TTC549 (cell line): ENCODE data around the gene TMUB1.

ENCODE experiments used
- FAIRE-seq: peaks from 2 replicates; lab custom pipeline; 2012; peaks lifted over from hg19 to GRCh38; lab: Jason Lieb, UNC

The TMUB1 gene

DNA sequence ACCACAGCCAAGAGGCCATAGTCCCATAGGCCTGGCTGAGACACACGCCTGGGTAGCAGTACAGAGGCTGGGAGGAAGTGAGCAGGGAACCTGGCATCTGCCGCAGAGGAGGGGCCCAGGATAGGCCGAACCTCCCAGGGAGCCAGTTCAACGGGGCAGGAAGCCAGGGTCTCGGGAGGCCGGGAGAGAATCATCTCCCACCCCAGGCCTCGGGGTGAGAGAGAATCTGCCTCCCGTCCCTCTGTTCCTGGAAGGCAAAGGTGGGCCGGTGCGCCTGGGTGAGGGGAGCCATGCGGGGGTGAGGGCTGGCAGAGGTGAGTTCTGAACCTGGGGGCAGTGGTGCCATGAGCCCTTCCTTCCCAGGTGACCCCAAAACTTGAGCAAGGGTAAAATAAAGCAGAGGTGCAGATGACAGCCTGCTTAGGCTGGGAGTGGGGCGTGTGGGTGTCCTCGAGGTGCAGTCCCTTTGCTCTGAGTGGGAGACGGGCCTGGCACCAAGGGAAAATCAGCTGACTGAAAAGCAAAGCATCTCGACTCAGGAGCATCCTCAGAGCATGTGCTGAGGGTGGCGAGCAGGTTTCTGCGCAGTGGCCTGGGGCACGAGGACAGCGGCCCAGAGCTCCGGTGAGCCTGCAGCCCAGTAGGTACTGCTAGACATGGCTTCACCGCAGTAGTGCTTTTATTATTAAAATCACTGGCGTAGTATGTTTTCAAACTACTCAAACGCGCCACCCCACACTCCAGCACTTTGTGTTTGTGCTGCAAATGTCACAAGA is 18.5 kb upstream of the TMUB1 start:
- no peak for FAIRE-seq

- FAIRE-seq = no peak
These were observed 17.6 kb upstream of the TMUB1 start for GRCh38 chr7:151100921-151101320.

DNA sequence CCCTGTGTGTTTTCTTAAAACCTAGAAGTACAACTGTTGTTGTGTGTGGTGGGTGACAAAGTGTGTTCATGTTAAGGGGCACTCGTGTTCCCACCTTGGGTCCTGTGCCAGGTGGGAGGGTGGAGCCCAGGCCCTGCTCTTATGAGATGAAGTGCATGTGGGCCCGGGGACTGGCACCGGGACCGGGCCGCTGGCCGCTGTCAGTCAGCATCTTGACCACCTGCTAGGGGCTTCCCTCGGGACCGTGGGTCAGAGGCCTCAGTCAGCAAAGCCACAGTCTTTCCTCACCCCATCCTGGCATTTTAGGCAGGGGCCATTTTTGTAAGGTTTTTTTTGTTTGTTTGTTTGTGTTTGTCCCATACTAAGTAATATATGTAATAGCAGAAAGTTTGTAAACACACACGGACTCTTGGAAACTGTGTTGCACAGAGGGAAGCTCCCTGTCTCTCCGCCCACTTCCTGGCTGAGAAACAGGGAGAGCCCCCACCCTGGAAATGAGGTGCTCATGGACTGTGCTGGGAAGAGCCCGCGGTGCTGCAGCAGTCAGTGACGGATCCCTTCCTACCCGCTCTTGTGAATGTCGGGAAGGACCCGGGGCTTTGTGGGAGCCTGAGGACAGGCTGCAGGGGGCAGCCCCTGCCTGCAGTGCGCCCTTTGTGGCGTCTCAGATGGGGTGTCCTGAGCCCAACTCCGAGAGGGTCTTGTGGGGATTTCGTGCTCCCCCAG is 16.4 kb upstream of the TMUB1 start:
- FAIRE-seq = no peak

GRCh38 chr7:151095828-151096475 is 12.7 kb upstream of the TMUB1 start:
- no peak for FAIRE-seq

DNA sequence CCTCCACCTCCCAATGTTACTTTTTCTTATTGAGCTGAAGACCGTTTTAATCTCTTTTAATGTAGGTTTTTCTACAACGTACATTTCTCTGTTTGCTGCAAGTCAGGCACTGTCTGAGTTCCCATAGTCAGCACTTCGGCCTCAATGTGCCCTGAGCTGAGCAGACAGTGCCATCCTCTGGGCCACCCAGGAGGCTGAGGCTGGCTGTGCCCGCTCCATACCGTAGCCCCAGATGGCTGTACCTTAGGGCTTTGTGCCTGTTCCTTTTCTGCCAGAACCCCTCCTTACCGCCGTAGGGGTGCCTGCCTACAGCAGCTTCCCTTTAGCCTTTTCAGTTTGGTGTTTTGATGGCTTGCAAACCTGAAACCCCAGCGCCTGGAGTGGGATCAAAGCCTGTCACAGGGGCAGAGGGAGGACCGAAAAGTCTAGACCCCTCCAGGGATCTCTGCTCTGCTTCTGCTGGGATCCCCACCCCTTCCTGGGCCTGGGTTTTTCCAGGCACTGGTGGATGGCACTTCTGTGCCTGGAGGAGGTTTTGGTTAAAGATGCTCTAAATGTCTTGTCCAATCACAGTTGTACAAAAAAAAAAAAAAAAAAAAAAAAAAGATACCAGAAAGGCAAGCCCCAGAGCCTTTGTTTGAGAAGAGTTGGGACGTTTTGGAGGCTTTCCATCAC is 12.0 kb upstream of the TMUB1 start:
- FAIRE-seq = no peak

DNA sequence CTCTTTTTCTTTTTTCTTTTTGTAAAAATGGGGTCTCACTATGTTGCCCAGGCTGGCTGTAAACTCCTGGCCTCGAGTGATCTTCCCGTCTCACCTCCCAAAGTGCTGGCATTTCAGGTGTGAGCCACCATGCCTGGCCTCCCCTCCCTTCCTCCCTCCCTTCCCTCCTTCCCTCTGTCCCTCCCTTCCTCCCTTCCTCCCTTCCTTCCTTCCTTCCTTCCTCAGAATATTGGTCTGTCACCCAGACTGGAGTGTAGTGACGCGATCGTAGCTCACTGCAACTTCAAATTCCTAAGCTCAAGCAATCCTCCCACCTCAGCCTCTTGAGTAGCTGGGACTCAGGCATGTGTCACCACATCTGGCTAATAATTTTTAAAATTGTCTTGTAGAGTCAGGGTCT is 11.4 kb upstream of the TMUB1 start:
- no peak for FAIRE-seq

DNA sequence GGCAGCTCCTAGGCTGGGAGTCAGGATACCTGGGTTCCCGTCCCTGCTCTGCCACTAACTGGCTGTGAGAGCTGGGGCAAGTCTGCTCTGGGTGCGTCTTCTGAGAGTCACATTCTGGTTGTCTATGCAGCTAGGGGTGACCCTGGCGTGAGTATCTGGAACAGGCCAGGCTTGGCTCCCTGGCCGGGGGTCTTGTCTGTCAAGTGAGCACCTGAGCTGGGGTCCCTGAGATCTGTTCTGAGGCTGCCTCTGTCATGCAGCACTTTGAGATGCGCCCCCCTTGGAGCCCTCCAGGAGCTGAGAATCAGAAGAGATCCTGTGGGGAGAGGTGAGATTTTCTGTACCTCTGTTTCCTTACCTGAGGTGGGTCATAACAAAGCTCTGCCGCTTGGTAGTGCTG is 10.5 kb upstream of the TMUB1 start:
- FAIRE-seq = no peak

DNA sequence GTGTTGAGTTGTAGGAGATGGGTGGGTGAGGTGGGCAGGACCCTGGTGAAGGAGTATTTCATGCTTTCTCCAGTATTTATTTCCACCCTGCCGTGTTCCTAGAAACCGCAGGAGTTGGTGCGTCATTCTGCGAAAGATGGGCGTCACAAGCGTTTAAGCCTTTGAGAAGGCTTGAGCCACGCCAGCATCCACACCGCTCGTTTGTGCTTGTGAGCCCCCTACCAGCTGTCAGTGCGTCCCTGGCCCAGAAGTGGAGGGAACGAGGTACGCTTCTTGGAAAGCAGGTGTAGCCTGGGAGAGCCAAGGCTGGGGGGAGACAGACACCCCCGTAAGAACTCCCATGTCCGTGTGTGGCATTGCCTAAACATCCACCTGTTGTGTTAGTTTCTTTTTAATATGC is 8.7 kb upstream of the TMUB1 start:
- no peak for FAIRE-seq

- no peak for FAIRE-seq
These were observed 8.1 kb upstream of the TMUB1 start for GRCh38 chr7:151091431-151091830.

GRCh38 chr7:151091003-151091402 is 7.7 kb upstream of the TMUB1 start:
- FAIRE-seq = no peak

- FAIRE-seq = no peak
These were observed 6.8 kb upstream of the TMUB1 start for GRCh38 chr7:151089893-151090730.

DNA sequence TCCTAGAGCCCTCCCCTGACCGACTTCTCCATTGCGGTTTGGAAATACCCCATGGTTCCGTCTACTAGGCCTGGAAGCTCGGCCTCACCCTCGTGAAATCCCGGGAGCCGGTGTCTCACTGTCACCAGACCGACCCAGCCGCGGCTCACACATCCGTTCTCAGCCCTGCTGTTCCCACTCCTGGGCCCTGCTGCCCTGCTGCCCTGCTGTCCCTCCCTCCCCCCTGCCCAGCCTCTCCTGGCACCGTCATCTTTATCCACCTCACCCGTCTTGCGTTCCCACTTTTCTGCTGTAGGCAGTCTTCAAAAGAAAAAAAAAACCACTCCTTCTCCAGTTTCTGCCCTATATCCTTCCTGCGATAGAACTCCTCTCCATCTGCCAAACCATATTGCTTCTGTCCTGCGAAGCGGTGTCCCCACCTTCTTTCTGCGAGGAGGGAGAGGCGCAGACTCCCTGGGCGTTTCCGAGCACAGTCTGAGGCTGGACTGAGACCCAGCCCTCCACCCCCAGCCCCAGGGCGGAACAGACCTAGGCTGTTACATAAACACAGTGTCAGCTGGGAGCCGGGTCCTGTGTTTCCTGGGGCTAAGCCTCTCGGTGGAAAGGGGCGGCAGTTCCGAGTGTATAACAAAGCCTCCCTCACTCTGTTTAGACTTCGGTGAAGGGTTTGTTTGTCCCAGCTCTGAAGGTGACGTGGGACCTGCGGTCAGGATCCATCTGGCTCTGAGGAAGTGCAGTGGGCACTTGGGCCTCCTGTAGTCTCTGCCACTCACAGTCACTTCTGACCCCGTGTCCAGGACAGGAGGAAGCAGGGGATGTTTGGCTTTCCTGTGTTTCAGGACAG is 5.8 kb upstream of the TMUB1 start:
- FAIRE-seq = no peak

DNA sequence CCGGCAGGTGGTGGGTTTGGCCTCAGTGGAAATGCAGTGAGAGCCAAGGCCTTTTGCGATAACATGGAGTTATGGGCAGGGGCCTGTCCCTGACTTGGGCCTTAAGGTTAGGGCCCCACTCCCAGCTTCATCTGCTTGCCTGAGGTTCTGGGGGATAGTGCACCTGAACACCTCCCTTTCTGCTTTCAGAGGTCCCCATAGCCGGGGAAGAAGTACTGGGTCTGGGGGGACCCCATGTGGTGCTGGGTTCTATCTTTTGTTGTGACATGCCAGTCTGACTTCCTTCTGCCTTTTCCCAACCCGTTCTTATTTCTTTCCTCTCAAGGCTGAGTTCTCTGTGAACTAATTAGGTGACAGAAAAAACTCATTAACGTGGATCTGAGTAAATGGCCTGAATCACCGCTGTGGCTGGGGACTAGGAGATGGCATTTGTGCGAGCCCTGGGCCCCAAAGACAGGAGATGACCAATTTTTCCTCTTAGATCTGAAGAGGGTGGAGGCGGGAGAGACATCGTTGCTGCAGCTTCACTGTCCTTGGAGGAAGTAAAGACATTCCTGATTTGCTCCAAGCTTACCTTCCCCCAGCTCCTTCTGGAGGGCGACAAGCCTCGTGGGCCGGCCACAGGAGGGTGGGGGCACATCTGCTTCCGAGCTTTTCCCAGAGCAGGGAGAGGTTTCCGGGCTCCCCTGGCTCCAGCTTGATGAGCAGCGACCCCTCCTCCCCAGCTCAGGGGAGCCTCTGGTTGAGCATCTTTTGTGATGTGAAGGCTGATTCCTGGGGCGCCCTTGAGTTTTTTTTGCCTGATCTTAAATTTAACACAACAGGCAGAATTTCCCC is 4.9 kb upstream of the TMUB1 start:
- FAIRE-seq = no peak

DNA sequence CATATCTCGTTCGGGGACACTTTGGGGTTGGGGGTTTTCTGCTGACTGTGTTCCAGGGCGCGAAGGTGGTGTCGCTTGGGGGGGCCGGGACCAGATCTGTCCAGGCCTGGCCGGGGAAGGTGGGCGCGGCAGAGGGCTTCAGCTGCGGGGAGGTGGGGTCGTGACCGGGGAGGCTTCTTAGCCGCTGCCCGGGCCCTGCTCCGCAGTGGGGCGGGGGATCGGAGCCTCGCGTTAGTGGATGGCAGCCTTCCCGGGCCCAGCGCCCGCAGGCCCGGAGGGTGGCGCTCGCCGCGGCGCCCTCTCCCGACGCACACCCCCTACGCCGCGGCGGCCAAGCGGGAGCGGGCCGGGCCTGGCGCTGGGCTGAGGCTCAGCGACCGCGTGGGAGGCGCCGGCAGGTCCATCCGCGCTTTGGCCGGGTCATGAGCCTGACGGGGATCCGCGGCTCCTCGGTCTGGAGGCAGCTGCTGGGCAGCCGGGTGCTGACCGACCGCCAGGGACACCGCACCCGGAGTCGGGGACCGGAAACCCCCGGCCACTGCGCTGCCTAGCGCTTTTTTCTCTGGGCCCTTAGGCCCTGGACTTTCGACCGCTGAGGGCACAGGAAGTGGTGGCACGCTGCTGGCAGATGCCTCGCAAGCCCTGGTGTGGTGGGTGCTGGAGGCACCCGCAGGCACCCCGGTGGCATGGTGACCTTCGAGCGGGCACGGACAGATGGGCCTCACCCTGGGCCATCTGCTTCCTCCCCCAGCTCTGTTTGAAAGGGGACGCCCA is 4.1 kb upstream of the TMUB1 start:
- FAIRE-seq = no peak

DNA sequence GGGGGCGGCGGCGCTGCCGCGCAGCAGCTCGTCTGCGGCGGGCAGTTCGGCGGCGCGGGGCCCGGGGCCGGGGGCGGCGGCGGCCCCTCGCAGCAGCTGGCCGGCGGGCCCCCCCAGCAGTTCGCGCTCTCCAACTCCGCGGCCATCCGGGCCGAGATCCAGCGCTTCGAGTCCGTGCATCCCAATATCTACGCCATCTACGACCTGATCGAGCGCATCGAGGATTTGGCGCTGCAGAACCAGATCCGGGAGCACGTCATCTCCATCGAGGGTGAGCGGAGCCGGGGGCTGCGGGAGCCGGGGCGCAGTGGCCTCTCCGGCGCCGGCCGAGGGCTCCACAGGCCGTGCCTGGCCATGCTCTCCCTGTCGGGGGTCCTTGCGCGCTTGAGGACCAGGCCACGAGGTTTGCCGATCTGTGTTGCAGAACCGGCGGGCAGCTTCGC is 3.5 kb upstream of the TMUB1 start:
- no peak for FAIRE-seq

GRCh38 chr7:151085691-151086620 is 2.7 kb upstream of the TMUB1 start, which contains the start of gene AGAP3:
TSS of gene AGAP3 (plus strand) at chr7:151086475. CDS start at chr7:151086742, 267 bp downstream.
- peak; percentile 66 for FAIRE-seq

DNA sequence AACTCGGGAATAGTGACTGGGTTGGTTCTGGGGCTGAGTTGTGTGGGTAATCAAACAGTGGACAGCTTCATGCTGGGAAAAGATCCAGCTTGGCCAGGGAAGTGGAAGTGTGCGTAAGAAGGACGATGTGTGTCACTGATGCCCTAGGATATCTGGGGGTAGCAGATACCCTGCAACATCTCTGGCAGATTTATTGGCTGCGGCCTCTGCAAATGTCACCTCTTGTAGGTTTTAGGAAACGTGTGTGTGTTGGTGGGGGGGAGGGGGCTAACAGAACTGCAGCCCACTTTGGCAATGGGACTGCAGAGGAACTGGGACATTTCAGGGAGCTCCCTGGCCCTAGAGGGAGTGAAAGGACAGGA is 2.0 kb upstream of the TMUB1 start:
- no peak for FAIRE-seq

GRCh38 chr7:151083824-151084160 is 499 bp upstream of the TMUB1 start:
- no peak for FAIRE-seq
